Measurements from ENCODE around the gene LENG9.
A peak's percentile ranks its signal among the peaks of the same experiment; 100 is the strongest.

Gene LENG9

DNA sequence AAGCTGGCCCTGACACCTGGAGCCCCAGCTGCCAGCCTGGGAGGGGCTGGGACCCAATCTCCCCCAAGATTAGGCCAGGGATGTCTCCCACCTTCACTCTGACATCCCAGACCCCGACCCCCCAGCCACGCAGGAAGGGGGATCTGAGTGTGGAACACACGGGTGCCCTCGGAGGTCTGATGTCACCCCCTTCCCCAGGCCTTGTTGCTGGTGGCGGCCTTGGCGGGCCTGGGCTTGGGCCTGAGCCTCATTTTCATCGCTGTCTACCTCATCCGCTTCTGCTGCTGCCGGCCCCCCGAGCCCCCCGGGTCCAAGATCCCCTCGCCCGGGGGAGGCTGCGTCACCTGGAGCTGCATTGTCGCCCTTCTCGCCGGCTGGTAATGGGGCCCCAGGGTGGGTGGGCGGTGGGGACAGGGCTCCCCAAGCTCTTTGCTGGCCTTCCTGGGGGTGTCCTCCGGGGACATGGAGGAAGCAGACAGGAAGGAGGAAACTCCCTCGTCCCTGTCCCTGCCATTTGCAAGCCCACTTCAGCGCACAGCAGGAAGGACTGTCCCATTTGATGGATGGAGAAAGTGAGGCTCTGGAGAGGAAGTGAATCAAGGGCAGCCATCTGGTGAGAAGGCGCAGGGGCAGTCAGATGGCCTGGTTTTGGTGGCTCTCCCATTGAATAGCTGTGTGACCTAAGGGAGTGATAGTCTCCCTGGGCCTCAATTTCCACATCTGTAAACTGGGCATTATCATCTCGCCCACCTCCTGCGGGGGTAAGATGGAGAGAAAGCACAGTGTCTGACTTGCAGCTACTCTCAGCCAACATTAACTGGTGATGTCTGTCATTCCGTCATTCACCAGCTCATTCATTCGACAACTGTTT, 44.4 kb downstream of the LENG9 start:
- H3K9me3 ChIP-seq (replicated peaks in 1 of 2; ENCODE audit: control insufficient read depth in 2 of 2, insufficient read depth in 1 of 2, low read depth in 1 of 2, low read length in 2 of 2), result peaks cover 0 to 9% of the 10 kb centered on the region in 2 donors
- peak overlapping the region; percentile 17 for H3K23ac ChIP-seq (ENCODE audit: low read depth, low read length, poor library complexity)
- DNase-seq (ENCODE audit: low spot score), result no peak
- H3K18ac ChIP-seq (ENCODE audit: low read length), result peak overlapping the region; percentile 97
- peak overlapping the region; percentile 60 for H3K4me2 ChIP-seq (ENCODE audit: insufficient read depth, low read length, poor library complexity, severe bottlenecking)
- H3K9ac ChIP-seq (ENCODE audit: low read depth, low read length, poor library complexity), result peak overlapping the region; percentile 78
- peak overlapping the region; percentile 97 for H2BK5ac ChIP-seq (ENCODE audit: low read length)
- WGBS, 2 donors (ENCODE audit: extremely low coverage in 2 of 2, insufficient read length in 2 of 2, insufficient replicate concordance in 1 of 2), result no CpG with 5 or more reads among the region's 26 CpGs
- peaks cover 31 to 34% of the 10 kb centered on the region in 2 donors for H3K36me3 ChIP-seq (replicated peaks in 1 of 2; ENCODE audit: control insufficient read depth in 2 of 2, insufficient read depth in 2 of 2, low read length in 2 of 2)
- no peak overlapping the region for H3K14ac ChIP-seq (ENCODE audit: low read length)
- H2AFZ ChIP-seq (ENCODE audit: low read length), result no peak overlapping the region
- peak overlapping the region; percentile 86 for H2BK15ac ChIP-seq (ENCODE audit: low read length)
- H4K91ac ChIP-seq (ENCODE audit: low read depth, low read length, poor library complexity), result peak overlapping the region; percentile 99
- no peaks in the 10 kb centered on the region for H3K27me3 ChIP-seq (ENCODE audit: control insufficient read depth in 3 of 3, insufficient read depth in 3 of 3, low read depth in 1 of 3, low read length in 3 of 3)
- peak overlapping the region; percentile 90 for H2BK120ac ChIP-seq (ENCODE audit: low read depth, low read length)
- no peak overlapping the region for H3K4me3 ChIP-seq (ENCODE audit: low read length in 2 of 2)
- peaks cover 28% of the 10 kb centered on the region for H3K79me1 ChIP-seq (ENCODE audit: low read depth, low read length)
- no peak overlapping the region for H3K4ac ChIP-seq (ENCODE audit: low read length)
- peak overlapping the region; percentile 99 for H2AK5ac ChIP-seq (ENCODE audit: low read depth, low read length)
- H3K4me1 ChIP-seq (ENCODE audit: control insufficient read depth in 2 of 2, insufficient read depth in 1 of 2, low read depth in 1 of 2, low read length in 2 of 2), result peaks cover 42 to 53% of the 10 kb centered on the region in 2 donors
- peak overlapping the region; percentile 91 for H3K27ac ChIP-seq (replicated peaks; ENCODE audit: low read length)
- peak overlapping the region; percentile 23 for H4K8ac ChIP-seq (ENCODE audit: low read depth, low read length)
- H2BK12ac ChIP-seq (ENCODE audit: low read length), result peak overlapping the region; percentile 59

DNA sequence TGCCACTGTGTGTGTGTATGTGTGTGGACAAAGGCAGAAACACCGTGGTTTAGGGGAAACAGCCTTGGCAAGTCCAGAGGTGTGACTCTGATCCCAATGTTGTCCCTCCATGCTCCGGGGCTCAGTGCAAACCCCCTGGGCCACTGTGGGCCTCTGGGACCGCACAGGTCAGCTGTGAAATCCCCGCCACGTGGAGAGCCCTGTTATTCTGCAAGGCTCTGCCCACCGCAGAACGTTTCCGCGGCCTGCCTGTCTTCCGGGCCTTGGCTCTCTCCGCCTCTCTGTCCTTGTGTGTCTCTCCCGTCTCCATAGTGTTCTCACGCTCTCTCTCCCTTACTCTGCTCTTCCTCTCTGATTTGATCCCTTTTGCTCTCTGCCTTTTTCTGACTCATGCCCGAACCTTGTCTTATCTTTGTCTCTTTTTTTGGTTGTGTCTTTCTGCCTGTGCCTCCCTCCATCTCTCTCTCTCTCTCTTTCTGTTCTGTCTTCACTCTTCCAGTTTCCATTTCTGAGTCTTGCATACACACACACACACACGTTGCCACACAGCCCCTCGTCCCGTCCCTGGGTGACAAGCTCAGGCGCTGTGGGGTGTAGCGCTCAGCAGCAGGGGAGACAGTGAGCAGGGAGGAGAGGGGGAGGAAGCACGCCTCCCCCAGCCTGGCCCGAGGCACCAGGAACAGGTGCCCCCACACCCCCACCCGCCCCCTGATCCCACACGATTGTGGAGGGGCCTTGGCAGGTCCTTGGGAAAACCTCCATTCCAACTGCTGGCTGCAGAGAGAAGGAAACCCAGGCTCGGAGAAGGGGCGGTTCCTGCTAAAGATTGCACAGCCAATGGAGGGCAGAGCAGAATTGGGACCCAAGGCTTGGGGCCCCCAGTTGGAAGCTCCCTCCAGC, 45.3 kb downstream of the LENG9 start:
- Histone ChIP-seq H3K36me3 (replicated peaks in 1 of 2; ENCODE audit: control insufficient read depth in 2 of 2, insufficient read depth in 2 of 2, low read length in 2 of 2) (peaks cover 27 to 28% of the 10 kb centered on the region in 2 donors), H3K27ac (replicated peaks; ENCODE audit: low read length) (peak overlapping the region; percentile 91), H2BK15ac (ENCODE audit: low read length) (peak overlapping the region; percentile 86), H2BK120ac (ENCODE audit: low read depth, low read length) (peak overlapping the region; percentile 90), H2BK5ac (ENCODE audit: low read length) (peak overlapping the region; percentile 97), H3K4me3 (ENCODE audit: low read length in 2 of 2) (peak overlapping the region; percentile 19 to 31), H3K18ac (ENCODE audit: low read length) (peak overlapping the region; percentile 97), H3K4me2 (ENCODE audit: insufficient read depth, low read length, poor library complexity, severe bottlenecking) (peak overlapping the region; percentile 60), H4K8ac (ENCODE audit: low read depth, low read length) (no peak overlapping the region), H2BK12ac (ENCODE audit: low read length) (peak overlapping the region; percentile 16), H3K9me3 (replicated peaks in 1 of 2; ENCODE audit: control insufficient read depth in 2 of 2, insufficient read depth in 1 of 2, low read depth in 1 of 2, low read length in 2 of 2) (peaks cover 0 to 8% of the 10 kb centered on the region in 2 donors), H4K91ac (ENCODE audit: low read depth, low read length, poor library complexity) (peak overlapping the region; percentile 99), H3K27me3 (ENCODE audit: control insufficient read depth in 3 of 3, insufficient read depth in 3 of 3, low read depth in 1 of 3, low read length in 3 of 3) (no peaks in the 10 kb centered on the region), H2AK5ac (ENCODE audit: low read depth, low read length) (peak overlapping the region; percentile 99), H3K14ac (ENCODE audit: low read length) (no peak overlapping the region), H3K4ac (ENCODE audit: low read length) (no peak overlapping the region), H2AFZ (ENCODE audit: low read length) (peak overlapping the region; percentile 60), H3K4me1 (ENCODE audit: control insufficient read depth in 2 of 2, insufficient read depth in 1 of 2, low read depth in 1 of 2, low read length in 2 of 2) (peaks cover 42 to 53% of the 10 kb centered on the region in 2 donors), H3K23ac (ENCODE audit: low read depth, low read length, poor library complexity) (peak overlapping the region; percentile 2), H3K79me1 (ENCODE audit: low read depth, low read length) (peaks cover 25% of the 10 kb centered on the region), H3K9ac (ENCODE audit: low read depth, low read length, poor library complexity) (peak overlapping the region; percentile 97)
- no CpG with 5 or more reads among the region's 25 CpGs for WGBS, 2 donors (ENCODE audit: extremely low coverage in 2 of 2, insufficient read length in 2 of 2, insufficient replicate concordance in 1 of 2)
- DNase-seq (ENCODE audit: low spot score), result no peak

DNA sequence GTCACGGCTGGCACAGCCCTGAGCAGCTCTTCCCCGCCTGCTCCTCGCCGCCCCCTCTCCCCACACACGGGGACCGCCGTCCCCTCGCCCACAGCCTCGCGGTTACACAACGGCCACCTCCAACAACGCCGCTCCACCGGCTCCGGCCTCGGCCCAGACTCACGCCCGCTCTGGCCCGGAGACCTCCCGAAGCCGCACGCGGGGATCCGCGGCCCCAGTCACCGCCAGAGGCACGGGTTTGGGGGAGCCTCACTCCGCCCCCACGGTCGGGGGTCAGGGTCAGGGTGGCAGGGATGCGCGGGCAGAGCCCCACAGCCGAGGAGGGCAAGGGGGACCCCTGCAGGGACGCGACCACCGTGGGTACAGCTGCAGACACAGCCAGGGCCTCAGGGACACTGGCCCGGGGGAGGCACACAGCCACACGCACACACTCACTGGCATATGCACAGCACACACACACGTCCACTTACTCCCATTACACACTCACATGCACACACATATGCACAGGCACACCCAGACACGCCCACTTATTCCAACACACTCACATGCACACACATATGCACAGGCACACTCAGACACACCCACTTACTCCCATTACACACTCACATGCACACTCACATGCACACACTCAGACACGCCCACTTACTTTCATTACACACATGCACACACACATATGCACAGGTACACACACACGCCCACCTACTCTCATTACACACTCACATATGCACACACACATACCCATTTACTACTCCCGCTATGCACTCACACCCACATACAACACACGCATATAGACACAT, 46.7 kb downstream of the LENG9 start:
- peak overlapping the region; percentile 44 for H2AK5ac ChIP-seq (ENCODE audit: low read depth, low read length)
- H3K23ac ChIP-seq (ENCODE audit: low read depth, low read length, poor library complexity), result peak overlapping the region; percentile 90
- no peak overlapping the region for H3K4ac ChIP-seq (ENCODE audit: low read length)
- H3K4me2 ChIP-seq (ENCODE audit: insufficient read depth, low read length, poor library complexity, severe bottlenecking), result peak overlapping the region; percentile 88
- no peak overlapping the region for H4K91ac ChIP-seq (ENCODE audit: low read depth, low read length, poor library complexity)
- WGBS, 2 donors (ENCODE audit: extremely low coverage in 2 of 2, insufficient read length in 2 of 2, insufficient replicate concordance in 1 of 2), result 100% methylated on average over 2 of the region's 44 CpGs; no CpG with 5 or more reads in 1 of the 2 donors
- peaks cover 36 to 51% of the 10 kb centered on the region in 2 donors for H3K4me1 ChIP-seq (ENCODE audit: control insufficient read depth in 2 of 2, insufficient read depth in 1 of 2, low read depth in 1 of 2, low read length in 2 of 2)
- DNase-seq (ENCODE audit: low spot score), result no peak
- peak overlapping the region; percentile 78 to 94 for H3K4me3 ChIP-seq (ENCODE audit: low read length in 2 of 2)
- H2BK120ac ChIP-seq (ENCODE audit: low read depth, low read length), result no peak overlapping the region
- H3K18ac ChIP-seq (ENCODE audit: low read length), result peak overlapping the region; percentile 97
- peak overlapping the region; percentile 87 for H2AFZ ChIP-seq (ENCODE audit: low read length)
- H3K36me3 ChIP-seq (replicated peaks in 1 of 2; ENCODE audit: control insufficient read depth in 2 of 2, insufficient read depth in 2 of 2, low read length in 2 of 2), result peaks cover 16 to 20% of the 10 kb centered on the region in 2 donors
- peak overlapping the region; percentile 91 for H3K27ac ChIP-seq (replicated peaks; ENCODE audit: low read length)
- peak overlapping the region; percentile 69 for H2BK15ac ChIP-seq (ENCODE audit: low read length)
- peaks cover 18% of the 10 kb centered on the region for H3K79me1 ChIP-seq (ENCODE audit: low read depth, low read length)
- H3K14ac ChIP-seq (ENCODE audit: low read length), result peak overlapping the region; percentile 98
- H3K9me3 ChIP-seq (replicated peaks in 1 of 2; ENCODE audit: control insufficient read depth in 2 of 2, insufficient read depth in 1 of 2, low read depth in 1 of 2, low read length in 2 of 2), result peaks cover 0 to 8% of the 10 kb centered on the region in 2 donors
- no peak overlapping the region for H2BK12ac ChIP-seq (ENCODE audit: low read length)
- peak overlapping the region; percentile 90 for H4K8ac ChIP-seq (ENCODE audit: low read depth, low read length)
- peak overlapping the region; percentile 96 for H2BK5ac ChIP-seq (ENCODE audit: low read length)
- H3K27me3 ChIP-seq (ENCODE audit: control insufficient read depth in 3 of 3, insufficient read depth in 3 of 3, low read depth in 1 of 3, low read length in 3 of 3), result no peaks in the 10 kb centered on the region
- H3K9ac ChIP-seq (ENCODE audit: low read depth, low read length, poor library complexity), result peak overlapping the region; percentile 97
